LNCAP (cell line): ENCODE measurements around the gene DNAH9.

Experiments
- TF ChIP-seq, protein P1 (sequence below): fragments of 450-650 bp; IDR thresholded peaks from 2 replicates; pipeline ENCODE4 v1.5.1; 2017; ENCODE audit warnings: mild to moderate bottlenecking

Gene DNAH9

DNA sequence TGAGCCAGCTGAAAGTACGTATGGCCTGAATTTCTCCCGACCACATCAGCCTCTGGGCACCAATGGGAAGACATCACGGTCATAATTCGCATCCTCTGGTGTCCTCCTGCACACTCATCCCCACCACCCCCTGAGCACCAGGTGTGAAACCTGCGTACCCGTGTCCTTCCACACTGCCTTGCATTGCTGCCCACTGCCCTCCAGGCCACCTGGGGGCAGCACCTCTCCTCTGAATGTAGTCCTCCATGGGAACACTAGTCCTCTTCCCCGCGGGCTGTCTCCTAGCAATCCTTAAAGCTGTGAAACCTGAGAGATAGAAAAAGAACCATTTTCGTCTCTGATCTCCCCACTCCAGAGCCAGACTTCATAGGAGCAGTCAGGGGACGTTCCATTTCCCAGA lies 273.5 kb downstream of the DNAH9 start:
- TF ChIP-seq, protein P1, sequence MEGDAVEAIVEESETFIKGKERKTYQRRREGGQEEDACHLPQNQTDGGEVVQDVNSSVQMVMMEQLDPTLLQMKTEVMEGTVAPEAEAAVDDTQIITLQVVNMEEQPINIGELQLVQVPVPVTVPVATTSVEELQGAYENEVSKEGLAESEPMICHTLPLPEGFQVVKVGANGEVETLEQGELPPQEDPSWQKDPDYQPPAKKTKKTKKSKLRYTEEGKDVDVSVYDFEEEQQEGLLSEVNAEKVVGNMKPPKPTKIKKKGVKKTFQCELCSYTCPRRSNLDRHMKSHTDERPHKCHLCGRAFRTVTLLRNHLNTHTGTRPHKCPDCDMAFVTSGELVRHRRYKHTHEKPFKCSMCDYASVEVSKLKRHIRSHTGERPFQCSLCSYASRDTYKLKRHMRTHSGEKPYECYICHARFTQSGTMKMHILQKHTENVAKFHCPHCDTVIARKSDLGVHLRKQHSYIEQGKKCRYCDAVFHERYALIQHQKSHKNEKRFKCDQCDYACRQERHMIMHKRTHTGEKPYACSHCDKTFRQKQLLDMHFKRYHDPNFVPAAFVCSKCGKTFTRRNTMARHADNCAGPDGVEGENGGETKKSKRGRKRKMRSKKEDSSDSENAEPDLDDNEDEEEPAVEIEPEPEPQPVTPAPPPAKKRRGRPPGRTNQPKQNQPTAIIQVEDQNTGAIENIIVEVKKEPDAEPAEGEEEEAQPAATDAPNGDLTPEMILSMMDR = 0 out of 2 replicates have a peak, but pooled peaks have one; percentile 8

DNA sequence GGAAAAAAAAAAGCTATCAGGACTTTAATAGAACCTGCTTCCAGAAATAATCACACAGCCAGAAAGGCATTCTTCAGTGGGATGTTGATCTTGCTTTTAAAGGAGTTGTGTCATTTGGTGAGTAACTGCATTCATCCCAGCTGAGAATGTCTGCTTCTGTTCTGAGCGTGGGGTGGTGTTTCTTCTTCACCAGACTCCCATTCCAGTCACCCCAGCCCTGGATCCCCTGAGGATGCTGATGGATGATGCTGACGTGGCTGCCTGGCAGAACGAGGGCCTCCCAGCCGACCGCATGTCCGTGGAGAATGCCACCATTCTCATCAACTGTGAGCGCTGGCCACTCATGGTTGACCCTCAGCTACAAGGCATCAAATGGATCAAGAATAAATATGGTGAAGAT lies 276.5 kb downstream of the DNAH9 start:
- TF ChIP-seq, protein P1 = no peak

DNA sequence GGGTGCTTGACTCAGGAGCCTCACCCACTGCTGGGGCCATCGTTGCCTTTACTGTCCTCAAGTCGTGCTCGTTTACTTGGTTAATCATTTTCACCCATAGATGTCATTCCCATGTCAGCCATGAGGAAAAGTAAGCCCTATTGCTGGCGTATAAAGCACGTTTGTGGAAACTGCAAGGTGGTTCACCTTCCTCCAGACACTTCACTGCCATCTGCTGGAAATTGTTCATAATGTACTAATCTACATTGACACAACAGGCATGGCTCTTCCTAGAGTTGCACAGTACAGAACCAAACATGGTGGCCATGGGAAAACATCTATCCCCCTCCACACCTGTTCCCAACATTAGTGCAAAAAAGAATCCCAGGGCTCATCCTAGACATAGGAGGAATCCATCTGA lies 282.4 kb downstream of the DNAH9 start:
- TF ChIP-seq, protein P1 = peak; percentile 60

DNA sequence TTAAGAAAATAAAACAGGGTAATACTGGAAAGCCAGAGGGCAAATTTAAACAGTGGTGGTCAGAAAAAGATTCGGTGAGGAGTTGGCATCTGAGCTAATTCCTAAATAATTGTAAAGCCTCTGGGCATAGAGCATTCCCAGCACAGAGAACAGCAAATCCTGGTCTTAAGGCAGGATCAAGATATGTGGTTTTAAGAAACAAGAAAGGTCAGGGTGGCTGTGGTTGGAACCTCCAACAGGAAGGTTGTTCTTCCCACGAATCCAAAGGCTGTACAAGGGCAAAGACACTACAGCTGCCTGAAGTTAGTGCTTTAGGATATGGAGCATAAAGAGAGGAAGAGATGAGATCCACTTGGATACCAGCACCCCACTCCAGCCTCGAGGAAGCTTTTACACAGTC lies 284.4 kb downstream of the DNAH9 start:
- TF ChIP-seq, protein P1 = no peak

DNA sequence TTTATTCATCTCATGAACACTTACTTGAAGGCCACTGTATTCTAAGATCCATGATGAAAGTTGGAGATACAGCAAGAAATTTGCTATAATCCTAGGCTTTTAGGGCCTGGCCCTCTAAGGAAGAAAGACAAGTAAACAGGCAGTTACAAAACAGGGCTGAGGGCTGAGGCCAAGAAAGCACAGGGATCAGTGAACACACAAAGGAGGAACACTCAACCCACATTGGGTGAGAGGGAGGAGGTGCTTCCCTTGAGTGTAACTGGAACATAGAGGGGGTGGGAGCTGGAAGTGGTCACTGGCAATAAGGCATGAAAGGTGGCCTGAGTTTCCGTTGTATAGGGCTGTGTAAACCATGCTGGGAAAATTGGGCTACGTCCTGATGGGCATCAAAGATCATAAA lies 286.8 kb downstream of the DNAH9 start:
- TF ChIP-seq, protein P1 = no peak

DNA sequence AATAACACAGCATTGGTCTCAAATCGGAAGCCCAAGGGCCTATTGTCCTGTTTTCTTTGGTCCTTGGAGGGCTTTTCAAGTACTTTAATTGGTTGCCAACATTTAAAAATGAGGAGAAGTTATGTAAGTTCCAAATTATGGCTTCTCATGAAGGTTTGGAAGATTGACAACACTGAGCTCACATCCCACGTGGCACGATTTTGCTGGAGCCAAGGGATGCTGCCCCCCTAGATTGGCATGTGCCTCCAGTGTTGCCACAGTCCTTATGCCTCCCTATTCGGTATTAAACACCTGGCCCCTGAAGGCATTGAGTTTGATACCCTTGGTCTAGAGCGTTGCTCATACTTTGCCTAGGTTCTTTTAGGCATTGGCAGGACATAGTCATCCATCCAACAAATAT lies 291.0 kb downstream of the DNAH9 start:
- TF ChIP-seq, protein P1 = no peak

DNA sequence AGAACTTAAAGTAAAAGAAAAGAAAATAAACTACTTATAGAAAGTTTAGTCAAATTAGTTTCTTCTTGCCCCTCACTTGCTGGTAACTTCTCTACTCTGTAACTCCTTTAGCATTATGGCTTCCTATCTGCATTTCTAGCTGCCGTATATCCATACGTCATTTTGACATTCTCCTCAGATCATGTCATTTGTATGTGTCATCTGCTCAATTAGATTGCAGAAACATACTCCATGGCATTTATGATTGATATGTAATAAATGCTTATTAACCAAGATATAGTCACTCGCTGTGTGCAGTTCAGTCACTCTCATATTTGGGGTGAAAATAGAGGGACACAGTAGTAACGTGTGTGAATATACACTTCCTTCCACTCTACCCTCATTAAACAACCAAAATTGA lies 295.6 kb downstream of the DNAH9 start:
- TF ChIP-seq, protein P1 = no peak

DNA sequence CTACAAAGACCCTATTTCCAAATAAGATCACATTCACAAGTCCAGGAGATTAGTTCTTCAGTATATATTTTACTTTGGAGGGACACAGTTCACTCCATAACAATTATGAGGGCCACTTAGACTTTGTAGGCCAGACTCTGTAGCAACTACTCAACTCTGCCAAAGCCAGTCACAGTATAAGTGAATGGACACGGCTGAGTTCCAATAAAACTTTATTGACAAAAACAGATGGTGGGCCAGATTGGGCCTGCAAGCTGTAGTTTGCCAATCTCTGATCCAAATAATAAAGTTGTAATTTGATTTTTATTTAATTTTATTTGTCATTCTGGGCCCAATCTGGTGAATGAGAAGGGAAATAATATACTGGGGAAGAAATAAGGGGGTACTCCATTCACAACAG lies 297.9 kb downstream of the DNAH9 start:
- TF ChIP-seq, protein P1 = no peak
